Caco-2 (cell line): Measurements from ENCODE around the gene GFPT2. TPM values are rescaled to one million over a fixed set of nuclear protein-coding genes. Genes with fewer than 3 reads are reported as not detected.

ENCODE experiments used
- BruUV-seq: library from RNA; stranded (reverse); fragments of 400-500 nt; replicated peaks from 2 replicates; lab custom pipeline; 2021; lab: Mats Ljungman, UMichigan
- CTCF ChIA-PET: fragments of 300-600 bp; sonication (Branson Sonifier 250); formaldehyde crosslinking; loops from one replicate; lab custom pipeline; 2022; ENCODE audit warnings: antibody characterized with exemption; lab: Charles Lee
- POLR2A ChIA-PET: fragments of 300-600 bp; sonication (Branson Sonifier 250); formaldehyde crosslinking; loops from one replicate; lab custom pipeline; 2022; ENCODE audit warnings: antibody characterized with exemption; lab: Charles Lee
- DNase-seq, 2 experiments: peaks; one replicate each; pipeline versions ENCODE4 v3.0.0 to v3.0.0-alpha.2; 2020 to 2022
- H3K27me3 ChIP-seq: replicated peaks from 2 replicates; pipeline ENCODE4 v1.6.0; 2011; ENCODE audit warnings: low read length; ENCODE audit not compliant: control insufficient read depth, insufficient read depth
- H3K36me3 ChIP-seq: 2 replicates; pipeline ENCODE4 v1.5.1; 2011; ENCODE audit warnings: low read length; ENCODE audit not compliant: control insufficient read depth, insufficient read depth
- H3K4me1 ChIP-seq: fragments of 250-450 bp; sonication (Bioruptor Pico); 2 replicates; pipeline ENCODE4 v1.5.1; 2020; ENCODE audit warnings: mild to moderate bottlenecking
- H3K4me3 ChIP-seq: 2 replicates; pipeline ENCODE4 v1.5.1; 2011; ENCODE audit warnings: low read depth, mild to moderate bottlenecking, control low read depth, low read length
- H3K9me3 ChIP-seq: fragments of 250-450 bp; sonication (Bioruptor Pico); 2 replicates; pipeline ENCODE4 v1.5.1; 2020; ENCODE audit warnings: mild to moderate bottlenecking, moderate library complexity
- H3K27ac Mint-ChIP-seq: one replicate; pipeline ENCODE4 v1.8.0; 2022; ENCODE audit warnings: mixed read lengths; ENCODE audit not compliant: unreplicated experiment
- H3K27me3 Mint-ChIP-seq: one replicate; pipeline ENCODE4 v1.8.0; 2022; ENCODE audit warnings: mixed read lengths; ENCODE audit not compliant: insufficient read depth, unreplicated experiment
- H3K36me3 Mint-ChIP-seq: one replicate; pipeline ENCODE4 v1.8.0; 2022; ENCODE audit warnings: mild to moderate bottlenecking, mixed read lengths; ENCODE audit not compliant: insufficient read depth, unreplicated experiment
- H3K4me1 Mint-ChIP-seq: one replicate; pipeline ENCODE4 v1.8.0; 2022; ENCODE audit warnings: low read depth, mixed read lengths; ENCODE audit not compliant: unreplicated experiment
- H3K4me3 Mint-ChIP-seq: one replicate; pipeline ENCODE4 v1.8.0; 2022; ENCODE audit warnings: mild to moderate bottlenecking, moderate library complexity, mixed read lengths; ENCODE audit not compliant: unreplicated experiment
- H3K9me3 Mint-ChIP-seq: one replicate; pipeline ENCODE4 v1.8.0; 2022; ENCODE audit warnings: mixed read lengths; ENCODE audit not compliant: unreplicated experiment
- CTCF ChIP-seq, 2 experiments: fragments of 200-600 bp in 1 of 2; IDR thresholded peaks; 1 replicate in 1 of 2; 2 replicates in 1 of 2; pipeline versions ENCODE4 v1.5.1 to v1.8.0; 2011 to 2022; ENCODE audit warnings: antibody characterized with exemption in 1 of 2, control low read depth in 1 of 2, inconsistent platforms in 1 of 2, low read depth in 1 of 2, low read length in 1 of 2, mild to moderate bottlenecking in 1 of 2, moderate library complexity in 1 of 2; ENCODE audit not compliant: insufficient read depth in 1 of 2, severe bottlenecking in 1 of 2, unreplicated experiment in 1 of 2
- intact Hi-C: fragments of 100-400 bp; cut with micrococcal nuclease; formaldehyde crosslinking; loops from one replicate; pipeline ENCODE4 v1.10.0; 2022; ENCODE audit not compliant: unreplicated experiment
- total RNA-seq: library from RNA; stranded (reverse); gene quantifications from 2 replicates; pipeline ENCODE4 v1.2.3, GENCODE V29; 2022

GFPT2 gene
- total RNA-seq, 1 experiment from 2014 or later = 1.6 TPM

- Mint-ChIP-seq H3K9me3 (no peaks in the 10 kb centered on the region), H3K27me3 (no peaks in the 10 kb centered on the region), H3K4me1 (no peaks in the 10 kb centered on the region), H3K27ac (no peak overlapping the region), H3K36me3 (no peaks in the 10 kb centered on the region), H3K4me3 (no peak overlapping the region)
- no peak for DNase-seq
- H3K27me3 ChIP-seq = no peaks in the 10 kb centered on the region
- H3K36me3 ChIP-seq = no peaks in the 10 kb centered on the region; the same call in 1 of the 2 replicates
- no peak for TF ChIP-seq CTCF (IDR thresholded peaks at IDR 0.05; ENCODE audit: insufficient read depth in 1 of 2, low read depth in 1 of 2, low read length in 1 of 2, severe bottlenecking in 1 of 2, unreplicated experiment in 1 of 2)
- no peaks in the 10 kb centered on the region for H3K4me1 ChIP-seq
- intact Hi-C loops = no loop called here
- CTCF ChIA-PET = interaction anchor here (0.5 to 3.4 kb wide), 3 partner anchors 10 to 16 kb away, joined by 3 to 10 read pairs (median 3); no protein-coding TSS in a partner anchor
- H3K9me3 ChIP-seq = no peaks in the 10 kb centered on the region
- no peak overlapping the region for H3K4me3 ChIP-seq
- POLR2A ChIA-PET = interaction anchor here (1.3 kb wide), 1 partner anchor 10 kb away, joined by 3 read pairs; no protein-coding TSS in a partner anchor
- BruUV-seq = no TSS peak
Measured at GRCh38 chr5:180304016-180304292, 49.2 kb downstream of the GFPT2 start.

DNA sequence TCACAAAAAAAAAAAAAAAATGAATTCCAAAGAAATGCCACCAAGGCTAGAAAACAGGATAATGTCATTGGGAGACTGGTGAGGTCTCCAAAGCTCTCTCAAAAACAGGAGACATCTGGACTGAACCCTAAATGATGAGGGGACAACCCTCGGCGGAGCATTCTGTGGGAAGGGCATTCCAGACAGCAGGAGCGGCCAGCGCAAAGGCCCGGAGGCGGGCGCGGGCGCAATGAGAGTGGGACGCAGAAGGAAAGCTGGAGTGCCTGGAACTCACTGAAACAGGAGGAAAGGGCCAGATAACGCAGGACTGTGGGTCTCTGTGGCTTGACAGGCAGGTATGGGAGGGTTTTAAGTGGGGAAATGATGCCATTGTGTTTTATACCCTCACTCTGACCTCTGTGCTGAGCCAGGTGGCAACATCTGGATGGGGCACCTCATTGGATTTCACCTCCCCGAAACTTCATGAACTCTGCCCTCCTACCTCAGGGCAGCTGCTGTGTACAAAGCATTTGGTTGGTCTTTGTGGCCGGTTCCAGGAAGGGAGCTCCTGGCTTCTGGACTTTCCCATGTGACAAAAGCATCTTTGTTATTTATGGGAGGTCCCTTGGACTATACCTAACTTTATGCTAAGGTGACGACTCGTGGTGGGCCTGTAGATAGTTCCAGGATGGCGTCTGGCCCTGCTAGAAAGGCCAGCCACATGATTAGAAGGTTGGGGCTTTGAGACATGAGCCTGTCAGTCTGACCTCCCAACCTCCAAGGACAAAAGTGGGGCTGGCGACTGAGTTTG lies 49.7 kb downstream of the GFPT2 start:
- DNase-seq = no peak
- Mint-ChIP-seq H3K27me3 (no peaks in the 10 kb centered on the region), H3K4me1 (no peaks in the 10 kb centered on the region), H3K27ac (no peak overlapping the region), H3K4me3 (no peak overlapping the region), H3K36me3 (no peaks in the 10 kb centered on the region), H3K9me3 (no peaks in the 10 kb centered on the region)
- Histone ChIP-seq H3K36me3 (no peaks in the 10 kb centered on the region; the same call in 1 of the 2 replicates), H3K4me1 (no peaks in the 10 kb centered on the region), H3K27me3 (no peaks in the 10 kb centered on the region), H3K4me3 (no peak overlapping the region), H3K9me3 (no peaks in the 10 kb centered on the region)
- ChIA-PET POLR2A (no interaction called here), CTCF (interaction anchor here (1.1 to 3.4 kb wide), 3 partner anchors 10 to 25 kb away, joined by 3 to 10 read pairs (median 3); no protein-coding TSS in a partner anchor)
- intact Hi-C loops = no loop called here
- BruUV-seq = no TSS peak
- no peak for TF ChIP-seq CTCF (IDR thresholded peaks at IDR 0.05; ENCODE audit: insufficient read depth in 1 of 2, low read depth in 1 of 2, low read length in 1 of 2, severe bottlenecking in 1 of 2, unreplicated experiment in 1 of 2)

DNA sequence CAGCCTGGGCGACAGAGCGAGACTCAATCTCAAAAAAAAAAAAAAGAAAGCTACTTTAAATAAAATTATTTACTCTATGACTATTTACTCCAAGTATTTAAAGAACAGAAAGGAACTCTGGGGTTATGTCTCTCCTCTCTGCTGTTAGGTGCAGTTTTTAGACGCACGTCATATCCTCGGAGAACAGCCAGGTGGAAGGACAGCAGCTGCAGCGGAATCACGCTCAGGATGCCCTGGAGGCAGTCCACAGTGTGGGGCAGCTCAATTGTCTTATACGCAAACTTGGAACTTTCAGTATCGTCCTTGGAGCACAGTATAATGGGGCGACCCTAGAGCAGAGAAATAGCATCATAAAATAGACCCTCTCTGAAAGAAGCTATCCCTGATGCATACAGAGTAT lies 50.9 kb downstream of the GFPT2 start:
- no peak overlapping the region for H3K27ac Mint-ChIP-seq
- peaks cover 5% of the 10 kb centered on the region; the same call in 1 of the 2 replicates for H3K4me1 ChIP-seq
- no peak for TF ChIP-seq CTCF (IDR thresholded peaks at IDR 0.05; ENCODE audit: insufficient read depth in 1 of 2, low read depth in 1 of 2, low read length in 1 of 2, severe bottlenecking in 1 of 2, unreplicated experiment in 1 of 2)
- ChIA-PET CTCF (interaction anchor here (1.3 kb wide), 1 partner anchor 27 kb away, joined by 3 read pairs; no protein-coding TSS in a partner anchor), POLR2A (no interaction called here)
- intact Hi-C loops = no loop called here
- H3K27me3 Mint-ChIP-seq = no peaks in the 10 kb centered on the region
- H3K4me3 Mint-ChIP-seq = no peak overlapping the region
- no peaks in the 10 kb centered on the region for H3K9me3 ChIP-seq
- no peak overlapping the region for H3K4me3 ChIP-seq
- H3K4me1 Mint-ChIP-seq = no peaks in the 10 kb centered on the region
- no peaks in the 10 kb centered on the region for H3K36me3 Mint-ChIP-seq
- H3K36me3 ChIP-seq = no peaks in the 10 kb centered on the region; the same call in 1 of the 2 replicates
- no peak for DNase-seq
- no peaks in the 10 kb centered on the region for H3K9me3 Mint-ChIP-seq
- H3K27me3 ChIP-seq = no peaks in the 10 kb centered on the region
- no TSS peak for BruUV-seq
